PC-9 (cell line): ENCODE data around the gene THBD. TPM values are rescaled to one million over a fixed set of nuclear protein-coding genes. Genes with fewer than 3 reads are reported as not detected.

Experiments
- BruUV-seq: library from RNA; stranded (reverse); fragments of 400-500 nt; replicated peaks from 2 replicates; lab custom pipeline; 2021; lab: Mats Ljungman, UMichigan
- CTCF ChIA-PET: fragments of 300-600 bp; sonication (Branson Sonifier 250); formaldehyde crosslinking; loops from one replicate; lab custom pipeline; 2022; ENCODE audit warnings: antibody characterized with exemption; lab: Charles Lee
- POLR2A ChIA-PET: fragments of 300-600 bp; sonication (Branson Sonifier 250); formaldehyde crosslinking; loops from one replicate; lab custom pipeline; 2022; ENCODE audit warnings: antibody characterized with exemption; ENCODE audit not compliant: unreplicated experiment; lab: Charles Lee
- DNase-seq, 2 experiments: peaks; one replicate each; pipeline versions ENCODE4 v3.0.0 to v3.0.0-alpha.2; 2015 to 2022; ENCODE audit warnings: mixed read lengths in 1 of 2
- H2AFZ ChIP-seq: fragments of 200-600 bp; sonication (generic); 2 replicates; pipeline ENCODE4 v1.8.1; 2017; ENCODE audit warnings: antibody characterized with exemption
- H3F3A ChIP-seq: fragments of 200-600 bp; sonication (generic); 2 replicates; pipeline ENCODE4 v1.8.1; 2017; ENCODE audit warnings: antibody characterized with exemption, mild to moderate bottlenecking, low read depth; ENCODE audit not compliant: insufficient read depth
- H3K27ac ChIP-seq: fragments of 200-600 bp; sonication (generic); 2 replicates; pipeline ENCODE4 v1.6.1; 2016; ENCODE audit warnings: mixed run types
- H3K27me3 ChIP-seq: fragments of 200-600 bp; sonication (generic); 2 replicates; pipeline ENCODE4 v1.6.1; 2016; ENCODE audit warnings: low read depth, mixed run types; ENCODE audit not compliant: insufficient read depth
- H3K36me3 ChIP-seq: fragments of 200-600 bp; sonication (generic); 2 replicates; pipeline ENCODE4 v1.6.1; 2016; ENCODE audit warnings: low read depth, mixed run types
- H3K4me1 ChIP-seq: fragments of 200-600 bp; sonication (generic); replicated peaks from 2 replicates; pipeline ENCODE4 v1.6.1; 2016; ENCODE audit warnings: mixed run types; ENCODE audit not compliant: insufficient read depth
- H3K4me2 ChIP-seq: fragments of 200-600 bp; sonication (generic); 2 replicates; pipeline ENCODE4 v1.6.1; 2017; ENCODE audit warnings: mixed run types
- H3K4me3 ChIP-seq: fragments of 200-600 bp; sonication (generic); 2 replicates; pipeline ENCODE4 v1.6.1; 2016; ENCODE audit warnings: mixed run types
- H3K79me2 ChIP-seq: fragments of 200-600 bp; sonication (generic); 2 replicates; pipeline ENCODE4 v1.6.1; 2017; ENCODE audit warnings: low read depth, mixed run types
- H3K9me2 ChIP-seq: fragments of 200-600 bp; sonication (generic); 2 replicates; pipeline ENCODE4 v1.8.1; 2017; ENCODE audit warnings: mild to moderate bottlenecking; ENCODE audit not compliant: insufficient read depth
- H3K9me3 ChIP-seq: fragments of 200-600 bp; sonication (generic); 2 replicates; pipeline ENCODE4 v1.8.1; 2016; ENCODE audit warnings: low read depth; ENCODE audit not compliant: insufficient read depth
- H4K20me1 ChIP-seq: fragments of 200-600 bp; sonication (generic); 2 replicates; pipeline ENCODE4 v1.8.1; 2017; ENCODE audit not compliant: insufficient read depth
- CTCF ChIP-seq: fragments of 200-600 bp; sonication (generic); conservative IDR thresholded peaks from 2 replicates; pipeline ENCODE4 v1.6.1; 2017; ENCODE audit warnings: mixed run types, antibody characterized with exemption, mild to moderate bottlenecking, moderate library complexity
- EZH2 ChIP-seq: fragments of 200-600 bp; sonication (generic); IDR thresholded peaks from 2 replicates; pipeline ENCODE4 v1.8.0; 2017; ENCODE audit warnings: antibody characterized with exemption, low read depth
- intact Hi-C: fragments of 100-400 bp; cut with micrococcal nuclease; formaldehyde crosslinking; loops from one replicate; pipeline ENCODE4 v1.10.0; 2022; ENCODE audit not compliant: unreplicated experiment
- total RNA-seq: library from RNA; stranded (reverse); gene quantifications from 2 replicates; pipeline ENCODE4 v1.2.3, GENCODE V29; 2021

THBD gene
- total RNA-seq, 1 experiment from 2014 or later: 1.7 TPM

GRCh38 chr20:23048283-23049200 lies 930 bp downstream of the THBD start:
- H4K20me1 ChIP-seq: no peaks in the 10 kb centered on the region
- H3K9me2 ChIP-seq: no peaks in the 10 kb centered on the region
- H3K27me3 ChIP-seq: no peaks in the 10 kb centered on the region
- H3K4me3 ChIP-seq: peak overlapping the region; percentile 75
- H3K9me3 ChIP-seq: no peaks in the 10 kb centered on the region
- H3K4me1 ChIP-seq: peaks cover 29% of the 10 kb centered on the region
- ChIA-PET POLR2A (no interaction called here), CTCF (no interaction called here)
- no peaks in the 10 kb centered on the region for H3K36me3 ChIP-seq
- H2AFZ ChIP-seq: peak overlapping the region; percentile 59; the same call in 1 of the 2 replicates
- H3K27ac ChIP-seq: peak overlapping the region; percentile 97
- no TSS peak for BruUV-seq
- H3F3A ChIP-seq: peaks cover 23% of the 10 kb centered on the region
- DNase-seq: peak in 1 of 2 experiments; percentile 52
- intact Hi-C loops: loop anchor here (1.0 to 10.0 kb wide), 2 partner anchors 285 to 714 kb away; no protein-coding TSS in a partner anchor
- peaks cover 40% of the 10 kb centered on the region for H3K79me2 ChIP-seq
- TF ChIP-seq CTCF (peak; percentile 55), EZH2 (no peak)
- H3K4me2 ChIP-seq: peak overlapping the region; percentile 93

- Histone ChIP-seq H3K27ac (peak overlapping the region; percentile 97), H3K9me2 (no peaks in the 10 kb centered on the region), H3K79me2 (peaks cover 40% of the 10 kb centered on the region), H3K4me1 (peaks cover 29% of the 10 kb centered on the region), H3K4me3 (peak overlapping the region; percentile 75), H4K20me1 (no peaks in the 10 kb centered on the region), H3K9me3 (no peaks in the 10 kb centered on the region), H3K4me2 (peak overlapping the region; percentile 93), H2AFZ (peak overlapping the region; percentile 33; the same call in 1 of the 2 replicates), H3K27me3 (no peaks in the 10 kb centered on the region), H3F3A (peaks cover 23% of the 10 kb centered on the region), H3K36me3 (no peaks in the 10 kb centered on the region)
- TF ChIP-seq CTCF: no peak
- ChIA-PET CTCF (no interaction called here), POLR2A (no interaction called here)
- DNase-seq: peak in 1 of 2 experiments; percentile 32
- BruUV-seq: no TSS peak
- intact Hi-C loops: loop anchor here (10.0 kb wide), 1 partner anchor 713 kb away; no protein-coding TSS in a partner anchor
Observed at GRCh38 chr20:23047738-23048214, 1.7 kb downstream of the THBD start.

GRCh38 chr20:23047001-23047737 lies 2.3 kb downstream of the THBD start:
- Histone ChIP-seq H3K79me2 (peaks cover 38% of the 10 kb centered on the region), H3K4me1 (peaks cover 25% of the 10 kb centered on the region), H2AFZ (no peak overlapping the region; the same call in 1 of the 2 replicates), H3K4me3 (peak overlapping the region; percentile 75), H3K27me3 (no peaks in the 10 kb centered on the region), H3K27ac (peak overlapping the region; percentile 45), H3K9me3 (no peaks in the 10 kb centered on the region), H3K36me3 (no peaks in the 10 kb centered on the region), H3K9me2 (no peaks in the 10 kb centered on the region), H4K20me1 (no peaks in the 10 kb centered on the region), H3F3A (peaks cover 23% of the 10 kb centered on the region), H3K4me2 (peak overlapping the region; percentile 93)
- ChIA-PET POLR2A (no interaction called here), CTCF (no interaction called here)
- intact Hi-C loops: loop anchor here (10.0 kb wide), 1 partner anchor 712 kb away; no protein-coding TSS in a partner anchor
- no peak for TF ChIP-seq CTCF
- no peak for TF ChIP-seq EZH2
- TSS peak; percentile 26 for BruUV-seq
- DNase-seq: peak in 1 of 2 experiments; percentile 62
